Left lung (tissue), 10 donors: ENCODE data around the gene TIFAB. TPM values are rescaled to one million over a fixed set of nuclear protein-coding genes. Genes with fewer than 3 reads are reported as not detected.

Source experiments
- ATAC-seq: fragments of 200-7000 bp; cut with Tn5 transposase; one replicate; pipeline ENCODE4 v1.9.1; 2020; ENCODE audit warnings: moderate library complexity
- DNase-seq, 4 donors: peaks; one replicate each; pipeline ENCODE4 v3.0.0-alpha.2; 2013 to 2020
- H3K27ac ChIP-seq, 2 donors: fragments of 200-600 bp; sonication (generic) in 1 of 2; one replicate each; pipeline versions ENCODE4 v1.5.0 to v1.8.0; 2020 to 2021
- H3K27me3 ChIP-seq, 2 donors: fragments of 200-600 bp; sonication (generic) in 1 of 2; one replicate each; pipeline versions ENCODE4 v1.5.0 to v1.8.0; 2020 to 2021
- H3K36me3 ChIP-seq, 2 donors: fragments of 200-600 bp; sonication (generic) in 1 of 2; one replicate each; pipeline versions ENCODE4 v1.5.0 to v1.8.0; 2020 to 2021
- H3K4me1 ChIP-seq, 2 donors: fragments of 200-600 bp; one replicate each; pipeline ENCODE4 v1.8.0; 2021
- H3K4me3 ChIP-seq, 2 donors: fragments of 200-600 bp; sonication (generic) in 1 of 2; one replicate each; pipeline versions ENCODE4 v1.5.0 to v1.8.0; 2020 to 2021; ENCODE audit warnings: mild to moderate bottlenecking in 1 of 2
- H3K9me3 ChIP-seq, 2 donors: fragments of 200-600 bp; sonication (generic) in 1 of 2; one replicate each; pipeline versions ENCODE4 v1.5.0 to v1.8.0; 2020 to 2021
- CTCF ChIP-seq, 2 donors: fragments of 200-600 bp; sonication (generic) in 1 of 2; IDR thresholded peaks; one replicate each; pipeline versions ENCODE4 v1.5.0 to v1.8.0; 2021; ENCODE audit warnings: antibody characterized with exemption in 2 of 2
- intact Hi-C, 2 donors: fragments of 100-400 bp; cut with DNase I; formaldehyde crosslinking; loops; one replicate each; pipeline versions ENCODE4 v1.11.2 to v1.14.2; 2022
- polyA plus RNA-seq, 6 donors: library from polyadenylated mRNA; unstranded; fragments of 120-200 nt; gene quantifications; one replicate each; pipeline ENCODE4 v1.2.1, GENCODE V29; 2013; ENCODE audit not compliant: insufficient read length in 6 of 6
- total RNA-seq, 2 donors: library from RNA; stranded (reverse); fragmentation: NEBNext Ultra II Directional; extraction: Animal tissue kit (Norgen Biotek cat#: 25700); gene quantifications; one replicate each; pipeline ENCODE4 v1.2.1, GENCODE V29; 2021
- donor health status: DM: no; HTN: yes; CAD: no.
- donor health status: DM: no; HTN: no; CAD: no.

Gene TIFAB
- total and polyA plus RNA-seq, 8 donors, result 0.03 to 0.47 (median 0.36) TPM

GRCh38 chr5:135446206-135446605 lies 5.9 kb downstream of the TIFAB start:
- peaks cover 0 to 6% of the 10 kb centered on the region in 2 donors for H3K27me3 ChIP-seq
- H3K27ac ChIP-seq, result no peak overlapping the region
- H3K4me1 ChIP-seq, result peaks cover 0 to 30% of the 10 kb centered on the region in 2 donors
- DNase-seq, result no peak
- TF ChIP-seq CTCF (IDR thresholded peaks at IDR 0.05), result no peak
- no peak overlapping the region for H3K4me3 ChIP-seq
- ATAC-seq, result no peak
- H3K36me3 ChIP-seq, result no peaks in the 10 kb centered on the region
- H3K9me3 ChIP-seq, result no peaks in the 10 kb centered on the region
- intact Hi-C loops, result no loop called here

GRCh38 chr5:135445306-135445985 lies 6.7 kb downstream of the TIFAB start:
- TF ChIP-seq CTCF (IDR thresholded peaks at IDR 0.05), result no peak
- DNase-seq, result no peak
- Histone ChIP-seq H3K27me3 (peaks cover 0 to 6% of the 10 kb centered on the region in 2 donors), H3K4me3 (no peak overlapping the region), H3K36me3 (no peaks in the 10 kb centered on the region), H3K27ac (no peak overlapping the region), H3K9me3 (no peaks in the 10 kb centered on the region), H3K4me1 (peaks cover 0 to 30% of the 10 kb centered on the region in 2 donors)
- no peak for ATAC-seq
- intact Hi-C loops, result no loop called here

DNA sequence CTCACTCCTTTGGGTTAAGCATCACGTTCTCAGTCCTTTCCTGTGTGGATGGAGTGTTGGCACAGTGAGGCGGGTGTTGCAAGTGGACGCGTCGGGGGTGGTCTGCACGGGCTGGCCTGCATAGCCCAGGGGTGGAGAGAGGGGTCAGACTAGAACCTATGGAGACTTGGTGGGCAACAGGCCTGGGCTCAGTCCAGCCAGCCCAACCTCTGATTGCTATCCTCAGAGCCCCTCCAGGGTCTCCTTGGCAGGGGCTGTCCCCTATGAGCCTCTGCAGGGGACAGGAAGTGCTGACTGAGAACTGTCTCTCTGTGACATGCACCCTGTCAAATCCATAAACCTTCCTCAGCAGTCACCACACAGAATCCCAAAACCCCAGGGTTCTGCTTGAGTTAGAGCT lies 7.3 kb downstream of the TIFAB start:
- peaks cover 0 to 30% of the 10 kb centered on the region in 2 donors for H3K4me1 ChIP-seq
- H3K9me3 ChIP-seq, result no peaks in the 10 kb centered on the region
- ATAC-seq, result no peak
- TF ChIP-seq CTCF (IDR thresholded peaks at IDR 0.05), result no peak
- H3K36me3 ChIP-seq, result no peaks in the 10 kb centered on the region
- H3K4me3 ChIP-seq, result no peak overlapping the region
- peaks cover 0 to 6% of the 10 kb centered on the region in 2 donors for H3K27me3 ChIP-seq
- no peak for DNase-seq
- H3K27ac ChIP-seq, result no peak overlapping the region
- intact Hi-C loops, result no loop called here

GRCh38 chr5:135444360-135444759 lies 7.8 kb downstream of the TIFAB start:
- DNase-seq, result no peak
- intact Hi-C loops, result no loop called here
- no peaks in the 10 kb centered on the region for H3K36me3 ChIP-seq
- no peak overlapping the region for H3K4me3 ChIP-seq
- H3K27me3 ChIP-seq, result peaks cover 0 to under 1% of the 10 kb centered on the region in 2 donors
- no peak for TF ChIP-seq CTCF (IDR thresholded peaks at IDR 0.05)
- H3K4me1 ChIP-seq, result peaks cover 0 to 33% of the 10 kb centered on the region in 2 donors
- no peak for ATAC-seq
- H3K27ac ChIP-seq, result no peak overlapping the region
- no peaks in the 10 kb centered on the region for H3K9me3 ChIP-seq

GRCh38 chr5:135443161-135443960 lies 8.8 kb downstream of the TIFAB start:
- H3K9me3 ChIP-seq, result no peaks in the 10 kb centered on the region
- peak in 1 of 4 donors; percentile 56 for DNase-seq

More at GRCh38 chr5:135443161-135443960, 8.8 kb downstream of the TIFAB start:
- Histone ChIP-seq H3K27me3 (no peaks in the 10 kb centered on the region), H3K4me3 (no peak overlapping the region), H3K36me3 (no peaks in the 10 kb centered on the region), H3K4me1 (peaks cover under 1 to 43% of the 10 kb centered on the region in 2 donors), H3K27ac (no peak overlapping the region)
- intact Hi-C loops, result no loop called here
- no peak for TF ChIP-seq CTCF (IDR thresholded peaks at IDR 0.05)
- no peak for ATAC-seq
